ENCODE data around the gene CHRNA7.

CHRNA7 gene

DNA sequence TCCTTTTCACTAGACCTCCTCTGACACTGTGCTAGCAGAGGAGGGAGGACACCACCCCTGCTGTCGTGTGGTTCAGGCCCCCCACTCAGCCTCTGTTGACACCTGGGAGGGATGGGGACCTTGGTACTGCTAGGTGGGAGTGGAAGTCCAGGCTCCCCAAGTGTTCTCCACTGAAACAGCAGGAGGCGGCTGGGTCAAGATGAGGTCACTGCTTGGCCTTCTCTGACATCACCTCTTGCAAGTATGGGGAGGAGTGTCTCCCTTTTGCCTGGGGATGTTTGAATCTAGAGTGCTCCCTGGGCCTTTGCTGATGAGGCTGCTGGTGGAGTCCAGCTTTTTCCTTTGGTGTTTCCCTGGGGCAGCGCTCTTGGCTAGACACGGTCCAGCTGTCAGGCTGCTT lies 101.5 kb downstream of the CHRNA7 start:
- TF ChIP-seq CEBPB (IDR thresholded peaks at IDR 0.05), result no peak
- no peak for TF ChIP-seq ZBTB7A (IDR thresholded peaks at IDR 0.05; ENCODE audit: low read depth)
- no peak for TF ChIP-seq FOXM1 (IDR thresholded peaks at IDR 0.05; ENCODE audit: borderline replicate concordance, low read depth)
- TF ChIP-seq, protein P1, sequence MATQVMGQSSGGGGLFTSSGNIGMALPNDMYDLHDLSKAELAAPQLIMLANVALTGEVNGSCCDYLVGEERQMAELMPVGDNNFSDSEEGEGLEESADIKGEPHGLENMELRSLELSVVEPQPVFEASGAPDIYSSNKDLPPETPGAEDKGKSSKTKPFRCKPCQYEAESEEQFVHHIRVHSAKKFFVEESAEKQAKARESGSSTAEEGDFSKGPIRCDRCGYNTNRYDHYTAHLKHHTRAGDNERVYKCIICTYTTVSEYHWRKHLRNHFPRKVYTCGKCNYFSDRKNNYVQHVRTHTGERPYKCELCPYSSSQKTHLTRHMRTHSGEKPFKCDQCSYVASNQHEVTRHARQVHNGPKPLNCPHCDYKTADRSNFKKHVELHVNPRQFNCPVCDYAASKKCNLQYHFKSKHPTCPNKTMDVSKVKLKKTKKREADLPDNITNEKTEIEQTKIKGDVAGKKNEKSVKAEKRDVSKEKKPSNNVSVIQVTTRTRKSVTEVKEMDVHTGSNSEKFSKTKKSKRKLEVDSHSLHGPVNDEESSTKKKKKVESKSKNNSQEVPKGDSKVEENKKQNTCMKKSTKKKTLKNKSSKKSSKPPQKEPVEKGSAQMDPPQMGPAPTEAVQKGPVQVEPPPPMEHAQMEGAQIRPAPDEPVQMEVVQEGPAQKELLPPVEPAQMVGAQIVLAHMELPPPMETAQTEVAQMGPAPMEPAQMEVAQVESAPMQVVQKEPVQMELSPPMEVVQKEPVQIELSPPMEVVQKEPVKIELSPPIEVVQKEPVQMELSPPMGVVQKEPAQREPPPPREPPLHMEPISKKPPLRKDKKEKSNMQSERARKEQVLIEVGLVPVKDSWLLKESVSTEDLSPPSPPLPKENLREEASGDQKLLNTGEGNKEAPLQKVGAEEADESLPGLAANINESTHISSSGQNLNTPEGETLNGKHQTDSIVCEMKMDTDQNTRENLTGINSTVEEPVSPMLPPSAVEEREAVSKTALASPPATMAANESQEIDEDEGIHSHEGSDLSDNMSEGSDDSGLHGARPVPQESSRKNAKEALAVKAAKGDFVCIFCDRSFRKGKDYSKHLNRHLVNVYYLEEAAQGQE (IDR thresholded peaks at IDR 0.05; ENCODE audit: low read depth), result no peak
- TF ChIP-seq TCF12 (IDR thresholded peaks at IDR 0.05; ENCODE audit: low read depth), result no peak
- TF ChIP-seq TEAD4 (IDR thresholded peaks at IDR 0.05), result no peak
- no peak for TF ChIP-seq RAD21 (IDR thresholded peaks at IDR 0.05; ENCODE audit: low read depth)
- no peak for TF ChIP-seq NFIC (IDR thresholded peaks at IDR 0.05)
- TF ChIP-seq, protein P2, sequence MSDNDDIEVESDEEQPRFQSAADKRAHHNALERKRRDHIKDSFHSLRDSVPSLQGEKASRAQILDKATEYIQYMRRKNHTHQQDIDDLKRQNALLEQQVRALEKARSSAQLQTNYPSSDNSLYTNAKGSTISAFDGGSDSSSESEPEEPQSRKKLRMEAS (IDR thresholded peaks at IDR 0.05), result no peak
- TF ChIP-seq TAF1 (IDR thresholded peaks at IDR 0.05; ENCODE audit: low read depth), result no peak
- TF ChIP-seq, protein P3, sequence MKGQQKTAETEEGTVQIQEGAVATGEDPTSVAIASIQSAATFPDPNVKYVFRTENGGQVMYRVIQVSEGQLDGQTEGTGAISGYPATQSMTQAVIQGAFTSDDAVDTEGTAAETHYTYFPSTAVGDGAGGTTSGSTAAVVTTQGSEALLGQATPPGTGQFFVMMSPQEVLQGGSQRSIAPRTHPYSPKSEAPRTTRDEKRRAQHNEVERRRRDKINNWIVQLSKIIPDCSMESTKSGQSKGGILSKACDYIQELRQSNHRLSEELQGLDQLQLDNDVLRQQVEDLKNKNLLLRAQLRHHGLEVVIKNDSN (IDR thresholded peaks at IDR 0.05), result no peak
- no peak for TF ChIP-seq EGR1 (IDR thresholded peaks at IDR 0.05)
- TF ChIP-seq YY1 (IDR thresholded peaks at IDR 0.05; ENCODE audit: low read depth), result no peak

DNA sequence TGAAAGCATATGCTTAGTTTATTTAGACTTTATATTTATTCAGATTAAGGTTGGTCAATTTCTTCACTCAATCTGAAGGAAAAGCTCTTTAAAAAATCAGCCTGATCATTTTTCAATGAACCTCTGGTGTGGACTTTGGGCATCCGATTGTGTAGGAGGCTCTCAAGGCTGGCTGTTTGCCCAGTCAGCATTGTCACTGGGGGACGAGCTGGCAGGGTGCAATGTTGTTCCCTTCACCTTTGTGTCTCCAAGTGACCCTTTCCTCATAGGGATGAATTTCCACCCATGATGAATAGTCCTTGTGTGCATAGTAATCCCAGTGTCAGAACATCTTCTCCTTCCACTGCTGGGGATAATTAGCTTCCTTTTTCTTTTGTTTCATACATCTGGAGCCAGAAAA lies 102.5 kb downstream of the CHRNA7 start:
- no peak for TF ChIP-seq CEBPB (IDR thresholded peaks at IDR 0.05)
- no peak for TF ChIP-seq EP300 (IDR thresholded peaks at IDR 0.05; ENCODE audit: borderline replicate concordance)
- no peak for TF ChIP-seq TAF1 (IDR thresholded peaks at IDR 0.05; ENCODE audit: low read depth)
- TF ChIP-seq YY1 (IDR thresholded peaks at IDR 0.05; ENCODE audit: low read depth), result no peak

GRCh38 chr15:32134842-32135241 lies 104.5 kb downstream of the CHRNA7 start:
- TF ChIP-seq ZBTB7A (IDR thresholded peaks at IDR 0.05; ENCODE audit: low read depth) (no peak), RAD21 (IDR thresholded peaks at IDR 0.05; ENCODE audit: low read depth) (no peak), CEBPB (IDR thresholded peaks at IDR 0.05) (no peak), EP300 (IDR thresholded peaks at IDR 0.05; ENCODE audit: borderline replicate concordance) (no peak), CREB1 (IDR thresholded peaks at IDR 0.05; ENCODE audit: low read depth) (no peak)
- TF ChIP-seq, protein P3 (IDR thresholded peaks at IDR 0.05), result no peak
- TF ChIP-seq, protein P2 (IDR thresholded peaks at IDR 0.05), result no peak

DNA sequence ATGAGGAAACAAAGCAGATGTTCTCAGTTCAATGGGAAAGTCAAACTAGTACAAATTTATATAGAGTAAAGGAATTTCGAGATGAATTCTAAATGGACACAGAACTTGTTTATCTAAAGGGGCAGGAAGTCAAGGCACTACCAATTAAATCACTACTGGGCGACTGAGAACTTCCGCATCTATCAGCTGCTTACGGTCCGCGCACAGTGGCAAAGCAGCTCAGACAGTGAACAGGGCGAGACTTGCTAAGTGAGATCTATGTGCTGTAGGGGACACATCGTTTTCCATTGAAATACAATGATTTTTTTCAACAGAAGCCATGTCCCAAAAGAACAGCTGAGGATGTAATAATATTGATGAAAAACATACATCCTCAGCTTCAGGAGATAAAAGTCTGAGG lies 105.0 kb downstream of the CHRNA7 start:
- TF ChIP-seq EP300 (IDR thresholded peaks at IDR 0.05; ENCODE audit: borderline replicate concordance) (no peak), ZBTB7A (IDR thresholded peaks at IDR 0.05; ENCODE audit: low read depth) (no peak), CEBPB (IDR thresholded peaks at IDR 0.05) (no peak), YY1 (IDR thresholded peaks at IDR 0.05; ENCODE audit: low read depth) (no peak), TCF12 (IDR thresholded peaks at IDR 0.05; ENCODE audit: low read depth) (no peak), NFIC (IDR thresholded peaks at IDR 0.05) (no peak), FOXM1 (IDR thresholded peaks at IDR 0.05; ENCODE audit: borderline replicate concordance, low read depth) (no peak), CREB1 (IDR thresholded peaks at IDR 0.05; ENCODE audit: low read depth) (no peak), TEAD4 (IDR thresholded peaks at IDR 0.05) (no peak), TAF1 (IDR thresholded peaks at IDR 0.05; ENCODE audit: low read depth) (no peak), EGR1 (IDR thresholded peaks at IDR 0.05) (no peak), RAD21 (IDR thresholded peaks at IDR 0.05; ENCODE audit: low read depth) (no peak)
- TF ChIP-seq, protein P3 (IDR thresholded peaks at IDR 0.05), result no peak
- TF ChIP-seq, protein P2 (IDR thresholded peaks at IDR 0.05), result no peak
- TF ChIP-seq, protein P1 (IDR thresholded peaks at IDR 0.05; ENCODE audit: low read depth), result no peak

GRCh38 chr15:32148833-32149555 lies 118.7 kb downstream of the CHRNA7 start:
- no peak for TF ChIP-seq TCF12 (IDR thresholded peaks at IDR 0.05; ENCODE audit: low read depth)
- no peak for TF ChIP-seq CREB1 (IDR thresholded peaks at IDR 0.05; ENCODE audit: low read depth)
- TF ChIP-seq, protein P3 (IDR thresholded peaks at IDR 0.05), result no peak
- no peak for TF ChIP-seq FOXM1 (IDR thresholded peaks at IDR 0.05; ENCODE audit: borderline replicate concordance, low read depth)
- no peak for TF ChIP-seq NFIC (IDR thresholded peaks at IDR 0.05)
- TF ChIP-seq, protein P2 (IDR thresholded peaks at IDR 0.05), result no peak
- TF ChIP-seq, protein P1 (IDR thresholded peaks at IDR 0.05; ENCODE audit: low read depth), result no peak
- TF ChIP-seq RAD21 (IDR thresholded peaks at IDR 0.05; ENCODE audit: low read depth), result no peak
- TF ChIP-seq TAF1 (IDR thresholded peaks at IDR 0.05; ENCODE audit: low read depth), result no peak
- TF ChIP-seq ZBTB7A (IDR thresholded peaks at IDR 0.05; ENCODE audit: low read depth), result no peak
- TF ChIP-seq YY1 (IDR thresholded peaks at IDR 0.05; ENCODE audit: low read depth), result no peak
- TF ChIP-seq EGR1 (IDR thresholded peaks at IDR 0.05), result no peak
- TF ChIP-seq CEBPB (IDR thresholded peaks at IDR 0.05), result no peak
- TF ChIP-seq TEAD4 (IDR thresholded peaks at IDR 0.05), result no peak
- TF ChIP-seq EP300 (IDR thresholded peaks at IDR 0.05; ENCODE audit: borderline replicate concordance), result no peak
